ENCODE data around the gene EPM2A. TPM values are rescaled to one million over a fixed set of nuclear protein-coding genes. Genes with fewer than 3 reads are reported as not detected.
"Not testable (repeated sequence)": the region's sequence is repeated elsewhere in the genome, so short reads cannot be mapped to it uniquely, and the experiment has no call there.

EPM2A gene
- total RNA-seq, 1 experiment from 2014 or later, result 10.0 TPM

GRCh38 chr6:145731447-145731846 is 3.9 kb downstream of the EPM2A start:
- DNase-seq (ENCODE audit: low read depth), result no peak

DNA sequence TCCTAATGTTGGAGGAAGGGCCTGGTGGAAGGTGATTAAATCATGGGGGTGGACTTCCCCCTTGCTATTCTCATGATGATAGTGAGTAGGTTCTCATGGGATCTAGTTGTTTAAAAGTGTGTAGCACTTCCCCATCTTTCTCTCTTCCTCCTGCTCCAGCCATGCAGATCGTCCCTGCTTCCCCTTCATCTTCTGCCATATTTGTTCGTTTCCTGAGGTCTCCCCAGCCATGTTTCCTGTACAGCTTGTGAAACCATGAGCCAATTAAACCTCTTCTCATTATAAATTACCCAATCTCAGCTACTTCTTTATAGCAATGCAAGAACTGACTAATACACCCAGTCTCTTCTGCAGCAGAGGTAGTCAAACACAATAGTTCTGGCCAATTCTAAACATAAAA is 5.4 kb downstream of the EPM2A start:
- DNase-seq (ENCODE audit: low read depth), result no peak

DNA sequence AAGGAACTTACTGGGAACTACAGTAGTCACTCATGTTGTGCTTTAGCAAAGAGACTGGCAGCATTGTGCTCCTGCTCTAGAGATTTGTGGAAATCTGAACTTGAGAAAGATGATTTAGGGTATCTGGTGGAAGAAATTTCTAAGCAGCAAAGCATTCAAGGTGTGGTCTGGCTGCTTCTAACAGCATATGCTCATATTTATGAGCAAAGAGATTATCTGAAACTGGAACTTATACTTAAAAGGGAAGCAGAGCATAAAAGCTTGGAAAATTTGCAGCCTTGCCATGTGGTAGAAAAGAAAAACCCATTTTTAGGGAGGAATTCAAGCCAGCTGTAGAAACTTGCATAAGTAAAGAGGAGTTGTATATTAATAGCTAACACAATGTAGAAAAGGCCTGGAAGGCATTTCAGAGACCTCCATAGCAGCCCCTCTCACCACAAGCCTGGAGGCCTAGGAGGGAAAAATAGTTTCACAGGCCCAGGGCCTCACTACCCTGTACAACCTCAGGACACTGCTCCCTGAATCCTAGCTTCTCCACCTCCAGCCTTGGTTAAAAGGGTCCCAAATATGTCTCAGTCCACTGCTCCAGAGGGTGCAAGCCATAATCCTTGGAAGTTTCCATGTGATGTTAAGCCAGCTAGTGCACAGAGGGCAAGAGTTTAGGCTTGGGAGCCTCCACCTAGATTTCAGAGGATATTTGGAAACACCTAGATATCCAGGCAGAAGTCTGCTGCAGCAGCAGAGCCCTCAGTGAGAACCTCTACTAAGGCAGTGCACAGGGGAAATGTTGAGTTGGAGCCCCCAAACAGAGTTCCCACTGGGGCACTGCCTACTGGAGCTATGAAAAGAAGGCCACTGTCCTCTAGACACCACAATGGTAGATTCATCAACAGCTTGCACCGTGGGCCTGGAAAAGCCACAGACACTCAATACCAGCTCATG is 6.6 kb downstream of the EPM2A start:
- no peak for DNase-seq (ENCODE audit: low read depth)

DNA sequence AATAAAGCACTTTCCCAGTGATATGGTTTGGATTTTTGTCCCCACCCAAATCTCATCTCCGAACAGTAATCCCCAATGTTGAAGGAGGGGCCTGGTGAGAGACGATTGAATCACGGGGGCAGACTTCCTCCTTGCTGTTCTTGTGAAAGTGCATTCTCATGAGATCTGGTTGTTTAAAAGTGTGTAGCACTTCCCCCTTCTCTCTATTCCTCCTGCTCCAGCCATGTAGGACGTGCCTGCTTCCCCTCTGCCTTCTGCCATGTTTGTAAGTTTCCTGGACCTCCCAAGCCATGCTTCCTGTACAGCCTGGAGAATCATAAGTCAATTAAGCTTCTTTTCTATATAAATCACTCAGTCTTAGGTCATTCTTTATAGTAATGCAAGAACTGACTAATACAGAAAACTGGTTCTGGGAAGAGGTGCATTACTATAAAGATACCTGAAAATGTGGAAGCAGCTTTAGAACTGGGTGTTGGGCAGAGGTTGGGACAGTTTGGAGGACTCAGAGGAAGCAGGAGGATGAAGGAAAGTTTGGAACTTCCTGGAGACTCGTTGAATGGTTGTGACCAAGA is 7.4 kb downstream of the EPM2A start:
- no peak for DNase-seq (ENCODE audit: low read depth)

- DNase-seq (ENCODE audit: low read depth), result no peak
Observed at GRCh38 chr6:145725570-145725969, 9.8 kb downstream of the EPM2A start.

DNA sequence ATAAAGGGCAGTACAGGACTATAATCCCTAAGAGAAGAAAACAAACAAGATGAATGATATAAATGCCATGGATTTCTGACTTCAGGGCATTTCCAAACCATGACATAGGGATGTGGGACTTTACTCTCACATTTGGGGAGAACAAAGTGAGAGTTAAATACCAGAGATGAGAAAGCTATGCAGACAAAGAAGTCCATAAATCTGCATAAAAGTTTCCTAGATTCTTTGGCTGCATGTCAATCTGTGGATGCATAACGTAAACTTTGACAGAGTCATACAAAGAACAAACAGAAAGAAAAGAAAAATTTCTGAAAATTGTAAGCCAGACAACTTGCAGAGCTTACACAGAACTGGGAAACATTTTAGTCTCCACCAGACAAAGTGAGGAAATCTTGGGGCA is 11.7 kb downstream of the EPM2A start:
- peak; percentile 40 for DNase-seq (ENCODE audit: low read depth)

- no peak for DNase-seq (ENCODE audit: low read depth)
Observed at GRCh38 chr6:145722190-145722589, 13.1 kb downstream of the EPM2A start.

DNA sequence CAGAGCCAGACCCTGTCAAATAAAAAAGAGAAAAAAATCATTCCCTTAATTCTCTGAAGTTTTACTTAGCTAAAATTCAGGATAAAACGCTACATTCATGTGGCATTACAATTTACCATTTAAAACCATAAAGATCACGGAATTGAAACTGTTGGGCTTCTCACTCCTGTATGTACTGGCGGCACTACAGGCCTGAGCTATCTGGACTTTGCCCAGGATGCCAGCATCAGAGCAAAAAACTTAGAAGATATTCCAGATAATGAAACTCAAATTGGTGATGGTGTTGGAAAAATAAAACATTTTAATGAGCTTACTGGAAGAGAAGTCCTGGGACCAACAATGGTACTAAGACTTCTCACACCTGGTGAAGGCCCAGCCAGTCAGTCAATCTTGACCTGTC is 14.2 kb downstream of the EPM2A start:
- no peak for DNase-seq (ENCODE audit: low read depth)

- DNase-seq (ENCODE audit: low read depth), result no peak
Observed at GRCh38 chr6:145715426-145715825, 19.9 kb downstream of the EPM2A start.

- peak; percentile 23 for DNase-seq (ENCODE audit: low read depth)
Observed at GRCh38 chr6:145714731-145715130, 20.6 kb downstream of the EPM2A start.

DNA sequence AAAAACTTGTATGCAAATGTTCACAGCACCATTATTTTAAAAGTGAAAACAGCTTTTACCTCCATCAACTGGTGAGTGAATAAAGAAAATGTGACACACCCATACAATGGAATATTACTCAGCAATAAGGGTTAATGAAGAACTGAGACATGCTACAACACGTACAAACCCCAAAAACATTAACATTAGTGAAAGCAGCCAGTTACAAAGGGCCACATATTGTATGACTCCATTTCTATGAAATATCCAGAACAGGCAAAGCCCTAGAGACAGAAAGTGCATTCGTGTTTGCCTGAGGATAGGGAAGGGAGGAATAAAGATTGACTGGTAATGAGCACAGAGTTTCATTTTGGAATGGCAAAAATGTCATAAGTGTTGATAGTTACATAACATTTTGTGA is 21.5 kb downstream of the EPM2A start:
- no peak for DNase-seq (ENCODE audit: low read depth)

DNA sequence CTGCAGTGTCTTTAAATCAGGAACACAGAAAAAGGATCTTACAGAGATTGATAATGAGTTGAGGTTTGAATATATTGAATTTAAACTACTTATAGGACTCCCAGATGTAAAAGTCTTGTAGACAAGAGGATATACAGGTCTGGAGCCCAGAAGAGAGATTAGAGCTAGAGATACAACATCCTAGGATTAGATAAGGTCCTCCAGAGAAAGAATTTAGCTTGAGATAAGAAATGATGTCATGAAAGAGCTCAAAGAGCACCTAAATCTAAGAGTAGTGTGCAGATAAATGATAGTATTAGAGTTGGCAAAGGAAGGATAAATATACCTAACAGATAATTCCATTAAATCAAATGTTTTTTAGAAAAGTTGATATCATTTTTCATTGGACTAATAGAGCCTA is 23.9 kb downstream of the EPM2A start:
- no peak for DNase-seq (ENCODE audit: low read depth)

DNA sequence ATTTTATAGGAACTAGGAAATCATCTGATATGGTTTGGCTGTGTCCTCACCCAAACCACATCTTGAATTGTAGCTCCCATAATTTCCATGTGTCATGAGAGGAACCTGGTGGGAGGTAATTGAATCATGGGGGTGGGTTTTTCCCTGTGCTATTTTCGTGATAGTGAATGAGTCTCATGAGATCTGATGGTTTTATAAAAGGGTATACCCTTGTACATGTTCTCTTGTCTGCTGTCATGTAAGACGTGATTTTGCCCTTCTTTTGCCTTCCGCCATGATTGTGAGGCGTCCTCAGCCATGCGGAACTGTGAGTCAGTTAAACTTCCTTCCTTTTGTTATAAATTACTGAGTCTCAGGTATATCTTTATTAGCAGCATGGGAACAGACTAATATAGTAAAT is 27.9 kb downstream of the EPM2A start:
- no peak for DNase-seq (ENCODE audit: low read depth)

- DNase-seq (ENCODE audit: low read depth), result peak; percentile 63
Observed at GRCh38 chr6:145705561-145705960, 29.8 kb downstream of the EPM2A start.

DNA sequence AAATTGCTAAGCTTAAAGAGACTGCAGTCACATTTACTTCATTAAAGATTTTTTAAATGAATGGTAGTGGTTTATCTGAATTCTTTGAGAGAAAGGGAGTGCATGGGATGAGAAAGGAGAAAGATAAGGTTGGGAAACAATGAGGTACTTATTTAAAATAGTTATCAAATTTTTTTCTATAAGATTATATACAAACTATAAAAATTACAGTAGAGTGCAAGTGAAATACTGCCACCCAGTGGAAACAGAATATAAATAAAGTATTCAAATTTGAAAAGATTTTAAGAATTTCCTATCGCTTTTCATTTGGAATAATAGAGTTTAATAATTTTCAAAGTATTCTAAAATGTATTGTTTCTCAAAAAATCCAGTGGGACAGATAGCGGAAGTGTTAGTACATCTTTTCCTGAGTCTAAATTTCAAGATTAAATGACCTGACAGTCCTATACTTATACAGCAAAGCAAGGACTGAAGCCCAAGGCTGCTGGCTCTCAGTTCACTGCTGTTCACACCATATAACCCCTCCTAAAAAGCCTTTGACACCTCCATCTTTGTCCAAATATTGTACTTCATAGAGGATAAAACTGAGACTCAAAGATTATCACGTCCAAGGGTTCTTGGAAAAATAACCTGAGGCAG is 31.1 kb downstream of the EPM2A start:
- peak; percentile 41 for DNase-seq (ENCODE audit: low read depth)

DNA sequence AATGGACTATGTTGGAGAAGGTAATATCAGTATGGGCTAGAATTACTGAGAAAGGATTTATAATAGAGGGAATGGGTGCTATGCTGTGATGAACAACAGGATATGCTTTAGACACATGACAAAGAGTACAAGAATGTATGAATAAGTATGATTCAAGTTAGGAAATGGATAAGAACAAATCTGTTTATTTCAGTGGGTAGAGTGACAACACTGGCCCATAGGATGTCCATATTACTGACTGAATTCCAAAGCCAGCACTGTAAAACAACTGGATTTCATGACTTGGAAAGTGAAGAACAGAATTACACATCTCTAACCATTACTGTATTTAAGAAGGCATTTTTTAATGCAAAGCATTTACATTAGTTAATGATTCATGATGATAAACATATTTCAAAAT is 35.9 kb downstream of the EPM2A start:
- peak; percentile 81 for DNase-seq (ENCODE audit: low read depth)

DNA sequence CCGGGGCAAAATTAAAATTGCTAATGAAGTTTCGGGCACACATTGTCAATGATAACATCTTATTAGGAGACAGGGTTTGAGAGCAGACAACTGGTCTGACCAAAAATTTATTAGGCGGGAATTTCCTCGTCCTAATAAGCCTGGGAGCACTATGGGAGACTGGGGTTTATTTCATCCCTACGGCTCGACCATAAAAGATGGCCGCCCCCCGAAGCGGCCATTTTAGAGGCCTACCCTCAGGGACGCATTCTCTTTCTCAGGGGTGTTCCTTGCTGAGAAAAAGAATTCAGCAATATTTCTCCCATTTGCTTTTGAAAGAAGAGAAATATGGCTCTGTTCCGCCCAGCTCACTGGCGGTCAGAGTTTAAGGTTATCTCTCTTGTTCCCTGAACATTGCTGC is 37.9 kb downstream of the EPM2A start:
- DNase-seq (ENCODE audit: low read depth), result not testable (repeated sequence)

DNA sequence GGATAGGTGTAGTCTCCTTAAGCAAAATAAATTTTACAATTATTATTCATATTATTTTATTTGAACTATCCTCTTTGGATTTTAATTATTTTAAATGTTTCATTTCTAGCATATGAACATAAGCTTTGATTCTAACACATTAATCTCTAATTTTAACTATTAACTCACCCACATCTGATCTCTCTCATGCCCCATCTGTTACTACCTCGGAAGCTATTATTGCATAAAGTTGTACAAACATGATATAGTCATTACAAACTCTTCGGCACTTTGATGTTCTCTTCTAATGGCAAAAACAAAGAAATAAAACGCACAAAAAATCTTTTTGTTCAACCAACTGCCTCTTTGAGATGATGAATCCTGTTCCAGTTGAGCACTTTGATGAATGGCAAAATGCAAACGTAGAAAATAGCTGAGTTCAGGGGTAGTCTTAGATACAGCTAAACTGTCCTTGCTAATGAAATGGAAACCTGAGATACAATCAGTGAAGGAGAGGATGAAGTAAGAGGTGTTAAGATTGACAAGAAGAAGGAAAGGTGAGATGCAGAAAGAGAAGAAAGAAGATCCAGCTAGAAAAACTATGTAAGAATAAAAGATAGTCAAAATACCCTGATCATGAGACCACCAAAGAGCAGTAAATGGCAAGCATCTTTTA is 41.1 kb downstream of the EPM2A start:
- DNase-seq (ENCODE audit: low read depth), result no peak

DNA sequence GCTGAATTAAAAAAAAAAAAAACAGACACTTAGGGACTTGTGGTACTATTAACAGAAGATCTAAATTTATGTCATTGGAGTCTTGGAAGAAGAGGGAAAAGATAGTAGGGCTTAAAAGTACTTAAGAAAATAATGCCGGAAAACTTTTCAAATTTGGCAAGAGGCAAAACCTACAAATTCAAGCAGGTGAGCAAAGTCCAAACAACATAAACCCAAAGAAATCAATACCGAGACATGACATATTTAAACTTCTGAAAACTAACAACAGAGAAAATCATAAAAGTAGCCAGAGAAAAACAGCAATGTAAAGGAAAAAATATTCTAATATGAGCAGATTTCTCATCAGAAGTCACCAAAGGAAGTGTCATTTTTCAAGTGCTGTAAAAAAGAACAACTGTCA is 44.4 kb downstream of the EPM2A start:
- DNase-seq (ENCODE audit: low read depth), result no peak

GRCh38 chr6:145689529-145689928 is 45.8 kb downstream of the EPM2A start:
- DNase-seq (ENCODE audit: low read depth), result no peak

DNA sequence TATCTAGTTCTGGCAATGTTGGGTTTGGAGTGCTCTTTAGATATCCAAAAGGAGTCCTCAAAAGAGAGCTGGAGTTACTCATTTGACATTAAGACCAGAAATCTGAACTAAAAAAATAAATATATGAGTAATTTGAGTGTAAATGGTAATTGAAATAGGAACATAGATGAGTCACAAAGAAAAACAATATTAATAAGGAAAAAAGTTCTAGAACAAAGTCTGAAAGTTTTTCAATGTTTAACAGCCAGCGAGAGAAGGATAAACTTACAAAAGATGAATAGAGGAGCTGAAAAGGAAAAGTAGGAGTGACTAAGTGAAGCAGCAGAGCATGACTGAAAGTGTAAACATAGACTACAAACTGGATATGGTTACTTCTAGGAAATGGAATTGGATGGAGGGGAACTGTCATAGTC is 46.8 kb downstream of the EPM2A start:
- DNase-seq (ENCODE audit: low read depth), result peak; percentile 78

DNA sequence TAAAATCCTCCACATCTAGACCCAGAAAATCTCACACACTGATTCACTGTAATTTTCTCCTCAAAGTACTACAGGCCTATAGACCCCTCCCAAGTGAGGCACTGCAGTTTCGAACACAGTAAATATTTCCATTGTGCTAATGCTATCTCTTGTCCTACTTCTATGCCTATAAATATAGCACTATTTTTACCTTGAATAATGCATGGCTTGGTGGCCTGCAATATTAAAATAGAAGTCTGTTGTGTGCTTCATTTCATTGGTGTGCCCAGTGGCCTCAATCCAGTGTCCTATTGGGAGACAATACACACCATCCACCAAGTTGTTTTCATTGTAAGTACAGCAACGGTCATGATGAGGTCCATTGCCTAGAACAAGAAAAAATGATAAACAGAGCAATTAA is 49.4 kb downstream of the EPM2A start:
- DNase-seq (ENCODE audit: low read depth), result no peak
